H9 (cell line): Measurements from ENCODE around the gene CDK9. TPM values are rescaled to one million over a fixed set of nuclear protein-coding genes. Genes with fewer than 3 reads are reported as not detected.

Experiments used
- DNase-seq: peaks from one replicate; pipeline ENCODE4 v3.0.0-alpha.2; 2017
- H2AFZ ChIP-seq: one replicate; pipeline ENCODE4 v1.6.1; 2013; ENCODE audit warnings: mild to moderate bottlenecking, low read length, control low read depth, moderate library complexity
- H2AK5ac ChIP-seq: 2 replicates; pipeline ENCODE4 v1.6.1; 2013; ENCODE audit warnings: low read length, control low read depth, mixed read lengths; ENCODE audit not compliant: insufficient read length
- H2BK120ac ChIP-seq: one replicate; pipeline ENCODE4 v1.6.1; 2013; ENCODE audit warnings: low read depth, mild to moderate bottlenecking, low read length, control low read depth, inconsistent platforms; ENCODE audit not compliant: poor library complexity, severe bottlenecking
- H2BK12ac ChIP-seq: 2 replicates; pipeline ENCODE4 v1.6.1; 2013; ENCODE audit warnings: low read length, control low read depth, mixed read lengths, low read depth; ENCODE audit not compliant: insufficient read length
- H2BK15ac ChIP-seq: 2 replicates; pipeline ENCODE4 v1.6.1; 2013; ENCODE audit warnings: low read depth, low read length, control low read depth
- H2BK20ac ChIP-seq: one replicate; pipeline ENCODE4 v1.6.1; 2013; ENCODE audit warnings: low read depth, mild to moderate bottlenecking, low read length, control low read depth, inconsistent platforms; ENCODE audit not compliant: poor library complexity, severe bottlenecking
- H2BK5ac ChIP-seq: 2 replicates; pipeline ENCODE4 v1.6.1; 2013; ENCODE audit warnings: low read length, control low read depth, mixed read lengths; ENCODE audit not compliant: insufficient read length
- H3K14ac ChIP-seq: 2 replicates; pipeline ENCODE4 v1.6.1; 2013; ENCODE audit warnings: low read length, control low read depth; ENCODE audit not compliant: insufficient read depth
- H3K18ac ChIP-seq: 2 replicates; pipeline ENCODE4 v1.6.1; 2013; ENCODE audit warnings: low read depth, mild to moderate bottlenecking, mixed read lengths, low read length, control low read depth; ENCODE audit not compliant: insufficient read length
- H3K23ac ChIP-seq: 2 replicates; pipeline ENCODE4 v1.6.1; 2013; ENCODE audit warnings: low read length, control low read depth, mixed read lengths, low read depth; ENCODE audit not compliant: insufficient read length
- H3K23me2 ChIP-seq: 2 replicates; pipeline ENCODE4 v1.6.1; 2013; ENCODE audit warnings: low read depth, mild to moderate bottlenecking, mixed read lengths, low read length, control low read depth; ENCODE audit not compliant: insufficient read length, poor library complexity, severe bottlenecking
- H3K27ac ChIP-seq: 2 replicates; pipeline ENCODE4 v1.5.1; 2013; ENCODE audit warnings: low read length, control low read depth, mixed read lengths, low read depth; ENCODE audit not compliant: insufficient read length
- H3K27me3 ChIP-seq: 2 replicates; pipeline ENCODE4 v1.6.1; 2013; ENCODE audit warnings: low read length, control low read depth, inconsistent platforms; ENCODE audit not compliant: insufficient read depth
- H3K4ac ChIP-seq: 2 replicates; pipeline ENCODE4 v1.6.1; 2013; ENCODE audit warnings: low read depth, mild to moderate bottlenecking, control low read depth, inconsistent platforms, low read length, moderate library complexity
- H3K4me1 ChIP-seq: 2 replicates; pipeline ENCODE4 v1.6.1; 2013; ENCODE audit warnings: low read length, control low read depth, inconsistent platforms; ENCODE audit not compliant: insufficient read depth
- H3K4me2 ChIP-seq: 2 replicates; pipeline ENCODE4 v1.6.1; 2013; ENCODE audit warnings: low read length, control low read depth, mixed read lengths; ENCODE audit not compliant: insufficient read length, insufficient read depth
- H3K56ac ChIP-seq: 2 replicates; pipeline ENCODE4 v1.6.1; 2013; ENCODE audit warnings: low read depth, mild to moderate bottlenecking, mixed read lengths, low read length, control low read depth; ENCODE audit not compliant: insufficient read length
- H3K79me1 ChIP-seq: 2 replicates; pipeline ENCODE4 v1.6.1; 2013; ENCODE audit warnings: low read depth, mild to moderate bottlenecking, moderate library complexity, low read length, control low read depth, inconsistent platforms; ENCODE audit not compliant: insufficient read depth, poor library complexity, severe bottlenecking
- H3K79me2 ChIP-seq: 2 replicates; pipeline ENCODE4 v1.6.1; 2013; ENCODE audit warnings: low read length, control low read depth, inconsistent platforms; ENCODE audit not compliant: insufficient read depth
- H3K9ac ChIP-seq: 2 replicates; pipeline ENCODE4 v1.6.1; 2013; ENCODE audit warnings: low read length, control low read depth, mixed read lengths; ENCODE audit not compliant: insufficient read length; ENCODE audit errors: extremely low read depth
- H3K9me3 ChIP-seq: one replicate; pipeline ENCODE4 v1.6.1; 2013; ENCODE audit warnings: low read depth, low read length, inconsistent platforms; ENCODE audit not compliant: control insufficient read depth
- H3T11ph ChIP-seq: one replicate; pipeline ENCODE4 v1.6.1; 2013; ENCODE audit warnings: mild to moderate bottlenecking, low read length, control low read depth, inconsistent platforms
- H4K20me1 ChIP-seq: one replicate; pipeline ENCODE4 v1.6.1; 2013; ENCODE audit not compliant: control insufficient read depth, insufficient read length, insufficient read depth
- H4K5ac ChIP-seq: 2 replicates; pipeline ENCODE4 v1.6.1; 2013; ENCODE audit warnings: low read depth, mild to moderate bottlenecking, mixed read lengths, low read length, control low read depth; ENCODE audit not compliant: insufficient read length
- H4K8ac ChIP-seq: replicated peaks from 2 replicates; pipeline ENCODE4 v1.6.1; 2013; ENCODE audit warnings: low read length, control low read depth, mixed read lengths, low read depth; ENCODE audit not compliant: insufficient read length
- H4K91ac ChIP-seq: 2 replicates; pipeline ENCODE4 v1.6.1; 2013; ENCODE audit warnings: low read depth, mild to moderate bottlenecking, moderate library complexity, mixed read lengths, low read length, control low read depth; ENCODE audit not compliant: insufficient read length
- H3K27ac Mint-ChIP-seq, 3 experiments: 2 replicates in 2 of 3; 3 replicates in 1 of 3; pipeline ENCODE4 v1.8.0; 2020 to 2021; ENCODE audit warnings: mixed read lengths in 3 of 3, mild to moderate bottlenecking in 1 of 3, moderate library complexity in 1 of 3
- H3K27me3 Mint-ChIP-seq: 2 replicates; pipeline ENCODE4 v1.8.0; 2021; ENCODE audit warnings: low read depth, mild to moderate bottlenecking, moderate library complexity, mixed read lengths
- H3K36me3 Mint-ChIP-seq, 3 experiments: 2 replicates in 2 of 3; 3 replicates in 1 of 3; pipeline ENCODE4 v1.8.0; 2020 to 2021; ENCODE audit warnings: low read depth in 3 of 3, mixed read lengths in 3 of 3; ENCODE audit not compliant: insufficient read depth in 1 of 3
- H3K4me1 Mint-ChIP-seq, 2 experiments: 2 replicates each; pipeline ENCODE4 v1.8.0; 2020; ENCODE audit warnings: mixed read lengths in 2 of 2
- H3K4me3 Mint-ChIP-seq, 2 experiments: 2 replicates in 1 of 2; 3 replicates in 1 of 2; pipeline ENCODE4 v1.8.0; 2020 to 2021; ENCODE audit warnings: mild to moderate bottlenecking in 2 of 2, mixed read lengths in 2 of 2, moderate library complexity in 1 of 2
- H3K9me3 Mint-ChIP-seq, 2 experiments: 2 replicates in 1 of 2; 3 replicates in 1 of 2; pipeline ENCODE4 v1.8.0; 2020; ENCODE audit warnings: mild to moderate bottlenecking in 2 of 2, mixed read lengths in 2 of 2, moderate library complexity in 1 of 2
- CTCF ChIP-seq: fragments of 200-600 bp; sonication (generic); conservative IDR thresholded peaks from 3 replicates; pipeline ENCODE4 v1.8.0; 2021; ENCODE audit warnings: antibody characterized with exemption, mild to moderate bottlenecking
- WGBS: extraction: QIAGEN DNeasy Blood & Tissue Kit; methylation state at CpG from one replicate; pipeline ENCODE4 v1.1.7; 2013; ENCODE audit warnings: missing lambda C conversion rate, low lambda C conversion rate, mixed read lengths; ENCODE audit not compliant: insufficient read length; ENCODE audit errors: extremely low coverage; 5-methylcytosine and 5-hydroxymethylcytosine counted together
- total RNA-seq: library from RNA; stranded (reverse); gene quantifications from 2 replicates; pipeline ENCODE4 v1.2.1, GENCODE V29; 2021

Gene CDK9
- total RNA-seq, 1 experiment from 2014 or later: 85.7 TPM

DNA sequence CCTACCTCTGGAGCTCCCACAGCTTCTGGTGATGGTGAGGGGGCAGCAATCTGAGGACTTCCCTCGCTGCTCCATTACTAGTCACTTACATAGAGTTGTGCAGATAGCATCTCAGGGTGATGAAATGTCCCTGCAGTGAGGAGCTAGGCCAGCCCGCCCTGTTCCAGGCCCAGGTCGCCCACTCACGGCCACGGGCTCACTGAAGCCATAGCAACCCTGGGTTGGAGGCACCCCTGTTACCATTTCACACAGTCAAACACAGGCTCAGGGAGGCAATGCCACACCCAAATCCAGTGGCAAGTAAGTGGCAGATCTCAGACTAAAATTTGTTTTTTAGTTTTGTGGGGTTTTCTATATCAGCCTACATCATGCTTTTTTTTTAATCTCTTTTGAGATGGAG lies 27.0 kb upstream of the CDK9 start:
- H3K9me3 Mint-ChIP-seq: no peaks in the 10 kb centered on the region
- no peak overlapping the region for H3K9ac ChIP-seq
- no peak overlapping the region for H3K14ac ChIP-seq
- no peaks in the 10 kb centered on the region; the same call in 1 of the 2 replicates for H3K27me3 ChIP-seq
- peak overlapping the region in 1 of 2 experiments; percentile 46; a peak in 2 of 5 replicates for H3K4me3 Mint-ChIP-seq
- H3K4ac ChIP-seq: no peak overlapping the region
- no peaks in the 10 kb centered on the region for H3K36me3 Mint-ChIP-seq
- no peaks in the 10 kb centered on the region for H3K9me3 ChIP-seq
- no peak overlapping the region for H4K91ac ChIP-seq
- H3K79me2 ChIP-seq: no peaks in the 10 kb centered on the region
- H2BK12ac ChIP-seq: no peak overlapping the region
- WGBS: no CpG with 5 or more reads among the region's 5 CpGs
- H3K4me2 ChIP-seq: no peak overlapping the region
- no peak overlapping the region for H2BK5ac ChIP-seq
- no peak overlapping the region for H2BK15ac ChIP-seq
- DNase-seq: no peak
- no peak overlapping the region for H3K56ac ChIP-seq
- no peak overlapping the region for H2BK120ac ChIP-seq
- peaks cover 6% of the 10 kb centered on the region for H3K23me2 ChIP-seq
- H2BK20ac ChIP-seq: no peak overlapping the region
- peak overlapping the region in 1 of 3 experiments; percentile 59; a peak in 1 of 7 replicates for H3K27ac Mint-ChIP-seq
- H3T11ph ChIP-seq: no peak overlapping the region
- TF ChIP-seq CTCF: no peak
- no peak overlapping the region for H3K18ac ChIP-seq
- H4K8ac ChIP-seq: no peak overlapping the region
- peaks cover 10% of the 10 kb centered on the region; the same call in 1 of the 2 replicates for H3K4me1 ChIP-seq
- H4K5ac ChIP-seq: no peak overlapping the region
- no peak overlapping the region for H3K23ac ChIP-seq
- H2AK5ac ChIP-seq: no peak overlapping the region
- peaks cover 24 to 32% of the 10 kb centered on the region in 2 experiments for H3K4me1 Mint-ChIP-seq
- no peaks in the 10 kb centered on the region for H3K79me1 ChIP-seq
- H4K20me1 ChIP-seq: no peaks in the 10 kb centered on the region
- no peak overlapping the region for H2AFZ ChIP-seq
- no peak overlapping the region for H3K27ac ChIP-seq
- H3K27me3 Mint-ChIP-seq: peaks cover 32% of the 10 kb centered on the region
